DOHH2 (cell line): Measurements from ENCODE around the gene RAPGEF5.

Experiments
- EZH2phosphoT487 ChIP-seq: fragments of 200-600 bp; sonication (generic); IDR thresholded peaks from 2 replicates; pipeline ENCODE4 v1.6.1; 2017; ENCODE audit warnings: borderline replicate concordance, mild to moderate bottlenecking, antibody characterized with exemption, low read length, moderate library complexity, mixed read lengths
- TF ChIP-seq, protein P1 (sequence below): fragments of 200-600 bp; sonication (generic); IDR thresholded peaks from one replicate; pipeline ENCODE4 v1.5.1; 2014; ENCODE audit warnings: antibody characterized with exemption, mild to moderate bottlenecking, low read depth, low read length; ENCODE audit not compliant: poor library complexity, severe bottlenecking

DNA sequence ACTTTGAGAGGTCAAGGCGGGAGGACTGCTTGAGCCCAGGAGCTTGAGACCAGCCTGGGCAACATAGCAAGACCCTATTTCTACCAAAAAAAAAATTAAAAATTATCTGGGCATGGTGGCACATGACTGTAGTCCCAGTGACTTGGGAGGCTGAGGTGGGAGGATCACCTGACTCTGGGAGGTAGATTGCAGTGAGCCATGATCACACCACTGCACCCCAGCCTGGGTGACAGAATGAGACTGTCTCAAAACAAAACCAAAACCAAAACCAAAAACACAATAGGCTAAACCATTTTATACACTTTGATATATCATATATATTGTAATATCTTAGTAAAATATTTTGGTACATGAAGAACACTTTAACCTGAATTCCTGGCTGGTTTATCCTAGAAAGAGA is 101.6 kb downstream of the RAPGEF5 start:
- TF ChIP-seq, protein P1, sequence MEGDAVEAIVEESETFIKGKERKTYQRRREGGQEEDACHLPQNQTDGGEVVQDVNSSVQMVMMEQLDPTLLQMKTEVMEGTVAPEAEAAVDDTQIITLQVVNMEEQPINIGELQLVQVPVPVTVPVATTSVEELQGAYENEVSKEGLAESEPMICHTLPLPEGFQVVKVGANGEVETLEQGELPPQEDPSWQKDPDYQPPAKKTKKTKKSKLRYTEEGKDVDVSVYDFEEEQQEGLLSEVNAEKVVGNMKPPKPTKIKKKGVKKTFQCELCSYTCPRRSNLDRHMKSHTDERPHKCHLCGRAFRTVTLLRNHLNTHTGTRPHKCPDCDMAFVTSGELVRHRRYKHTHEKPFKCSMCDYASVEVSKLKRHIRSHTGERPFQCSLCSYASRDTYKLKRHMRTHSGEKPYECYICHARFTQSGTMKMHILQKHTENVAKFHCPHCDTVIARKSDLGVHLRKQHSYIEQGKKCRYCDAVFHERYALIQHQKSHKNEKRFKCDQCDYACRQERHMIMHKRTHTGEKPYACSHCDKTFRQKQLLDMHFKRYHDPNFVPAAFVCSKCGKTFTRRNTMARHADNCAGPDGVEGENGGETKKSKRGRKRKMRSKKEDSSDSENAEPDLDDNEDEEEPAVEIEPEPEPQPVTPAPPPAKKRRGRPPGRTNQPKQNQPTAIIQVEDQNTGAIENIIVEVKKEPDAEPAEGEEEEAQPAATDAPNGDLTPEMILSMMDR, result no peak
- no peak for TF ChIP-seq EZH2phosphoT487
